Measurements from ENCODE around the gene YIPF5. TPM values are rescaled to one million over a fixed set of nuclear protein-coding genes. Genes with fewer than 3 reads are reported as not detected.

The YIPF5 gene
- total and polyA plus RNA-seq, 4 donors, result 10.6 to 51.9 (median 34.1) TPM

- no peaks in the 10 kb centered on the region for H3K9me3 ChIP-seq (ENCODE audit: control insufficient read depth in 4 of 4, insufficient read depth in 3 of 4, low read length in 3 of 4)
- peaks cover 0 to 9% (median 0%) of the 10 kb centered on the region in 5 donors for H3K4me1 ChIP-seq (ENCODE audit: control insufficient read depth in 5 of 5, insufficient read depth in 5 of 5, low read length in 5 of 5)
- H3K4me3 ChIP-seq, result no peak overlapping the region
- ATAC-seq (ENCODE audit: insufficient read depth, low FRiP score) (no peak), DNase-seq (no peak)
- 72 to 76% methylated on average over 4 of the region's 4 CpGs for WGBS, 2 donors
- H3K36me3 ChIP-seq (ENCODE audit: control insufficient read depth in 4 of 4, insufficient read depth in 4 of 4, low read length in 4 of 4), result no peaks in the 10 kb centered on the region
- no peak overlapping the region for H3K27ac ChIP-seq (ENCODE audit: low read depth in 1 of 2, low read length in 1 of 2)
- no peak overlapping the region for H3K9ac ChIP-seq (ENCODE audit: insufficient read depth in 1 of 2, low read length in 2 of 2)
- H3K27me3 ChIP-seq (ENCODE audit: control insufficient read depth in 3 of 3, insufficient read depth in 3 of 3, low read length in 2 of 3), result peaks cover 0 to 46% (median 28%) of the 10 kb centered on the region in 3 donors
- no peak for TF ChIP-seq CTCF (IDR thresholded peaks at IDR 0.05; ENCODE audit: control extremely low read depth, extremely low read depth)
Observed at GRCh38 chr5:144209361-144209760, 38.9 kb upstream of the YIPF5 start.

GRCh38 chr5:144207875-144208444, 37.5 kb upstream of the YIPF5 start:
- no peaks in the 10 kb centered on the region for H3K36me3 ChIP-seq (ENCODE audit: control insufficient read depth in 4 of 4, insufficient read depth in 4 of 4, low read length in 4 of 4)
- H3K27ac ChIP-seq (ENCODE audit: low read depth in 1 of 2, low read length in 1 of 2), result no peak overlapping the region
- no peak overlapping the region for H3K9ac ChIP-seq (ENCODE audit: insufficient read depth in 1 of 2, low read length in 2 of 2)
- no peak for ATAC-seq (ENCODE audit: insufficient read depth, low FRiP score)
- H3K4me3 ChIP-seq, result no peak overlapping the region
- peaks cover 0 to 9% (median 0%) of the 10 kb centered on the region in 5 donors for H3K4me1 ChIP-seq (ENCODE audit: control insufficient read depth in 5 of 5, insufficient read depth in 5 of 5, low read length in 5 of 5)
- H3K27me3 ChIP-seq (ENCODE audit: control insufficient read depth in 3 of 3, insufficient read depth in 3 of 3, low read length in 2 of 3), result peaks cover 0 to 49% (median 28%) of the 10 kb centered on the region in 3 donors
- no peaks in the 10 kb centered on the region for H3K9me3 ChIP-seq (ENCODE audit: control insufficient read depth in 4 of 4, insufficient read depth in 3 of 4, low read length in 3 of 4)
- no peak for TF ChIP-seq CTCF (IDR thresholded peaks at IDR 0.05; ENCODE audit: control extremely low read depth, extremely low read depth)
- no peak for DNase-seq

- H3K9ac ChIP-seq (ENCODE audit: insufficient read depth in 1 of 2, low read length in 2 of 2), result no peak overlapping the region
- H3K9me3 ChIP-seq (ENCODE audit: control insufficient read depth in 4 of 4, insufficient read depth in 3 of 4, low read length in 3 of 4), result no peaks in the 10 kb centered on the region
- no peaks in the 10 kb centered on the region for H3K36me3 ChIP-seq (ENCODE audit: control insufficient read depth in 4 of 4, insufficient read depth in 4 of 4, low read length in 4 of 4)
- TF ChIP-seq CTCF (IDR thresholded peaks at IDR 0.05; ENCODE audit: control extremely low read depth, extremely low read depth), result no peak
- H3K27me3 ChIP-seq (ENCODE audit: control insufficient read depth in 3 of 3, insufficient read depth in 3 of 3, low read length in 2 of 3), result peaks cover 0 to 53% (median 28%) of the 10 kb centered on the region in 3 donors
- H3K27ac ChIP-seq (ENCODE audit: low read depth in 1 of 2, low read length in 1 of 2), result no peak overlapping the region
- peaks cover 0 to 18% (median 2%) of the 10 kb centered on the region in 5 donors for H3K4me1 ChIP-seq (ENCODE audit: control insufficient read depth in 5 of 5, insufficient read depth in 5 of 5, low read length in 5 of 5)
- ATAC-seq (ENCODE audit: insufficient read depth, low FRiP score) (no peak), DNase-seq (no peak)
- no peak overlapping the region for H3K4me3 ChIP-seq
- 66 to 74% methylated on average over 2 of the region's 2 CpGs for WGBS, 2 donors
Observed at GRCh38 chr5:144206141-144206540, 35.7 kb upstream of the YIPF5 start.

GRCh38 chr5:144205141-144205551, 34.7 kb upstream of the YIPF5 start:
- H3K4me3 ChIP-seq, result peak overlapping the region; percentile 13
- H3K9ac ChIP-seq (ENCODE audit: insufficient read depth in 1 of 2, low read length in 2 of 2), result no peak overlapping the region
- H3K36me3 ChIP-seq (ENCODE audit: control insufficient read depth in 4 of 4, insufficient read depth in 4 of 4, low read length in 4 of 4), result no peaks in the 10 kb centered on the region
- no peak overlapping the region for H3K27ac ChIP-seq (ENCODE audit: low read depth in 1 of 2, low read length in 1 of 2)
- TF ChIP-seq CTCF (IDR thresholded peaks at IDR 0.05; ENCODE audit: control extremely low read depth, extremely low read depth), result no peak
- no peaks in the 10 kb centered on the region for H3K9me3 ChIP-seq (ENCODE audit: control insufficient read depth in 4 of 4, insufficient read depth in 3 of 4, low read length in 3 of 4)
- DNase-seq (peak; percentile 31 to 63 (median 41)), ATAC-seq (ENCODE audit: insufficient read depth, low FRiP score) (no peak)
- WGBS, 2 donors, result 0 to 1% methylated on average over 31 of the region's 31 CpGs
- H3K27me3 ChIP-seq (ENCODE audit: control insufficient read depth in 3 of 3, insufficient read depth in 3 of 3, low read length in 2 of 3), result peaks cover 0 to 54% (median 25%) of the 10 kb centered on the region in 3 donors
- H3K4me1 ChIP-seq (ENCODE audit: control insufficient read depth in 5 of 5, insufficient read depth in 5 of 5, low read length in 5 of 5), result peaks cover 0 to 18% (median 2%) of the 10 kb centered on the region in 5 donors
